ENCODE data around the gene DLX6. TPM values are rescaled to one million over a fixed set of nuclear protein-coding genes. Genes with fewer than 3 reads are reported as not detected.

The DLX6 gene
- total RNA-seq, 3 donors from 2014 or later (not counting 1 experiment from before 2014, with no cell fraction given) = not detected

GRCh38 chr7:97020996-97021746 is 15.8 kb downstream of the DLX6 start:
- TF ChIP-seq CTCF (IDR thresholded peaks at IDR 0.05) = no peak
- no peaks in the 10 kb centered on the region for H3K9me3 ChIP-seq (ENCODE audit: control insufficient read depth, insufficient read depth, low read length)
- H3K4me1 ChIP-seq (ENCODE audit: control insufficient read depth, insufficient read depth, low read length) = peaks cover 16% of the 10 kb centered on the region
- H3K4me3 Mint-ChIP-seq = no peak overlapping the region
- H3K36me3 Mint-ChIP-seq = no peaks in the 10 kb centered on the region
- intact Hi-C loops (cut with micrococcal nuclease) = no loop called here
- H3K27ac Mint-ChIP-seq = no peak overlapping the region
- H3K36me3 ChIP-seq (ENCODE audit: control insufficient read depth, insufficient read depth, low read length) = no peaks in the 10 kb centered on the region
- peaks cover 23 to 38% of the 10 kb centered on the region in 2 donors for H3K4me1 Mint-ChIP-seq
- H3K27ac ChIP-seq (ENCODE audit: low read length) = no peak overlapping the region
- H3K27me3 Mint-ChIP-seq (ENCODE audit: low read depth in 2 of 2) = peaks cover 77 to 91% of the 10 kb centered on the region in 2 donors
- 5% methylated on average over 67 of the region's 67 CpGs for WGBS (ENCODE audit: insufficient coverage)
- no peak for ATAC-seq
- H3K4me3 ChIP-seq (ENCODE audit: low read length) = no peak overlapping the region
- H3K27me3 ChIP-seq (ENCODE audit: control insufficient read depth, insufficient read depth, low read length) = peaks cover 61% of the 10 kb centered on the region
- H3K9me3 Mint-ChIP-seq = no peaks in the 10 kb centered on the region
- no peak for DNase-seq

GRCh38 chr7:97021747-97022490 is 16.6 kb downstream of the DLX6 start:
- no peak for TF ChIP-seq CTCF (IDR thresholded peaks at IDR 0.05)
- Histone ChIP-seq H3K27ac (ENCODE audit: low read length) (no peak overlapping the region), H3K4me1 (ENCODE audit: control insufficient read depth, insufficient read depth, low read length) (peaks cover 24% of the 10 kb centered on the region), H3K4me3 (ENCODE audit: low read length) (no peak overlapping the region), H3K9me3 (ENCODE audit: control insufficient read depth, insufficient read depth, low read length) (no peaks in the 10 kb centered on the region), H3K36me3 (ENCODE audit: control insufficient read depth, insufficient read depth, low read length) (no peaks in the 10 kb centered on the region), H3K27me3 (ENCODE audit: control insufficient read depth, insufficient read depth, low read length) (peaks cover 60% of the 10 kb centered on the region)
- H3K27me3 Mint-ChIP-seq (ENCODE audit: low read depth in 2 of 2) = peaks cover 79 to 91% of the 10 kb centered on the region in 2 donors
- H3K4me1 Mint-ChIP-seq = peaks cover 30 to 39% of the 10 kb centered on the region in 2 donors
- H3K4me3 Mint-ChIP-seq = no peak overlapping the region
- intact Hi-C loops (cut with micrococcal nuclease) = no loop called here
- ATAC-seq (no peak), DNase-seq (no peak)
- H3K9me3 Mint-ChIP-seq = no peaks in the 10 kb centered on the region
- 16% methylated on average over 36 of the region's 39 CpGs for WGBS (ENCODE audit: insufficient coverage)
- H3K36me3 Mint-ChIP-seq = no peaks in the 10 kb centered on the region
- H3K27ac Mint-ChIP-seq = no peak overlapping the region

GRCh38 chr7:97022491-97023306 is 17.3 kb downstream of the DLX6 start:
- no peak overlapping the region for H3K4me3 ChIP-seq (ENCODE audit: low read length)
- WGBS (ENCODE audit: insufficient coverage) = 4% methylated on average over 30 of the region's 35 CpGs
- peaks cover 58% of the 10 kb centered on the region for H3K27me3 ChIP-seq (ENCODE audit: control insufficient read depth, insufficient read depth, low read length)
- Mint-ChIP-seq H3K4me3 (no peak overlapping the region), H3K36me3 (no peaks in the 10 kb centered on the region), H3K9me3 (no peaks in the 10 kb centered on the region), H3K27me3 (ENCODE audit: low read depth in 2 of 2) (peaks cover 76 to 91% of the 10 kb centered on the region in 2 donors), H3K27ac (no peak overlapping the region), H3K4me1 (peaks cover 38 to 43% of the 10 kb centered on the region in 2 donors)
- TF ChIP-seq CTCF (IDR thresholded peaks at IDR 0.05) = no peak
- no peaks in the 10 kb centered on the region for H3K36me3 ChIP-seq (ENCODE audit: control insufficient read depth, insufficient read depth, low read length)
- peaks cover 32% of the 10 kb centered on the region for H3K4me1 ChIP-seq (ENCODE audit: control insufficient read depth, insufficient read depth, low read length)
- intact Hi-C loops (cut with micrococcal nuclease) = no loop called here
- no peak for DNase-seq
- no peaks in the 10 kb centered on the region for H3K9me3 ChIP-seq (ENCODE audit: control insufficient read depth, insufficient read depth, low read length)
- no peak for ATAC-seq
- H3K27ac ChIP-seq (ENCODE audit: low read length) = no peak overlapping the region

All from natural killer cell (primary cell).